ENCODE measurements around the gene PLCH2.
A peak's percentile ranks its signal among the peaks of the same experiment; 100 is the strongest.
"Not testable (repeated sequence)": the region's sequence is repeated elsewhere in the genome, so short reads cannot be mapped to it uniquely, and the experiment has no call there.

Gene PLCH2

DNA sequence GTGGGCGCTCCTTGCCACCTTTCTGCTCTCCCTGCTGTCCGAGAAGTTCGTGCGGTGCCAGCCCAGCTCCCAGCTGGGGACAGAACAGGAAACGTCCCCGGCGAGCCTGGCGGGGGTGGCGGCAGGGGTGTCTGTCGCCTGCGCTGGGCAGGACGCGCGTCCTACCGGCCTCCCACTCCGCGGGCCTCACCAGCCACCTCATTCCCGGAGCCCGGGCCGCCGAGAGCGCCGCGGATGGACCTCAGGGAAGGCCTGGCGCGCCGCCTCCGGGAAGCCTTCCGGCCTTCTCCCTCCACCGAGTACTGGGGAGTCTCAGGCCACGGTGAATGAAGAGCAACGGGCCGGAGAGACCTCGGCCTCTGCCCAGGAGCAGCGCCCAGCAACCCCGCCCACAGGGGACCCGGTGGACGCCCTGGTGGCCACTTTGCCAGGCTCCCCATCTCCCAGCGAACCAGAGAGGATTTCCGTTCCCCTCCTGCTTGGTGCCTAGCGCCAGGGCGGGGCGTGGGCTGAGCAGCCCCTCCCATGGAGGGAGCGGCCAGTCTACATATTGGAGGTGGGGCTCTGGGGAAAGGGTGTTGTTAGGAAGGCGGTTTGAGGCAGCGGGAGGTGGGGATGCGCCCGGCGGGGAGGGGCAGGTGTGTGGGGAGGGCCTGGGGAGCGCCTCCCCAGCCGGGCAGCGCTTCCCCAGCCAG lies 70.6 kb downstream of the PLCH2 start:
- peak; percentile 82 for DNase-seq (ENCODE audit: low read depth)

GRCh38 chr1:2547210-2548067 lies 71.3 kb downstream of the PLCH2 start:
- peak; percentile 29 for DNase-seq (ENCODE audit: low read depth)

DNA sequence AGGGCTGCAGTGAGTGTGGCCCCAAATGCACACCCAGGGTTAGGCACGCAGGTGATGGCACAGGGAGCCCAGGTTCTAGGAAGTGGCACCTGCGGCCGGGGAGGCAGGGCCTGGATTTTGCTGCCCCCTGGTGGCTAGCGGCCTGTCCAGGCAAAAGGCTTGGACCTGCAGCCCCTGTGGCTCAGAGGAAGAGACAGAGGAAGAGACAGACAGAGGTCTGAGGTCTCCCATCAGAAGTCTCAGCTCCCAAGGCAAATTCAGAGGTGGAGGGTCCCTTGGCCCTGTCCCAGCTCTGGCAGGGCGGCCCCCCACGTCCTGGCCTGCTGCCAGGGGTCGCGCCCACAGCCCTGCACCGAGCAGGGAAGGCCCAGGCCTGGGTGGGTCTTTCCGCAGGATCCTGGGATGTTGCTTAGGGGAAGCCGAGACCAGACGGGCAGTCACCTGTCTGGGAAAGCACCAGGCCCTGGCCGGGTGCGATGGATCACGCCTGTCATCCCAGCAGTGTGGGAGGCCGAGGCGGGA lies 72.0 kb downstream of the PLCH2 start:
- peak; percentile 62 for DNase-seq (ENCODE audit: low read depth)

- DNase-seq (ENCODE audit: low read depth): not testable (repeated sequence)
Observed at GRCh38 chr1:2549367-2550029, 73.4 kb downstream of the PLCH2 start.

DNA sequence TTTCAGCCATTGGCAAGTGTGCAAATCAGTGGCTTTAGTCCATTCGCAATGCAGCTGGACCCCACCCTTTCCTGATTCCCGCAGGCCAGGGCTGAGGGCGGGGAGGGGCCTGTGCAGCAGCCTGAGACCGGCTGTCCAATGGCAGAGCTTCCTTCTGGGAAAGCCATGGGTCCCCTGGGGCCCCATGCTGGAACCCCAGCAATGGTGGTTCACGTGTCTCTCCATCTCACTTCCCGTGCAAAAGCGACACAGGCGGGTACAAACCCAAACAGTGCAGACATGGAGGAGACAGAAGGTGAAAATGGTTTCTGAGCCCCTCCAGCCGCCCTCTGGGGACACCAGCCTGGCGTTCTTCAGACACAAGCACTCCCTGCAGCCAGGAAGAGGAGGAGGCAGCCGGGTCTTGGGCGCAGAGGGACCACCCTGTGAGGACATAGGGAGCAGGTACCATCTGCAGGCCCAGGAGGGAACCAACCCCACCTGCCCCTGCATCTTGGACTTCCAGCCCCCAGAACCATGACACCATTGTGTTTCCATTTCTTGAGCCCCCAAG lies 74.3 kb downstream of the PLCH2 start:
- DNase-seq (ENCODE audit: low read depth): not testable (repeated sequence)

DNA sequence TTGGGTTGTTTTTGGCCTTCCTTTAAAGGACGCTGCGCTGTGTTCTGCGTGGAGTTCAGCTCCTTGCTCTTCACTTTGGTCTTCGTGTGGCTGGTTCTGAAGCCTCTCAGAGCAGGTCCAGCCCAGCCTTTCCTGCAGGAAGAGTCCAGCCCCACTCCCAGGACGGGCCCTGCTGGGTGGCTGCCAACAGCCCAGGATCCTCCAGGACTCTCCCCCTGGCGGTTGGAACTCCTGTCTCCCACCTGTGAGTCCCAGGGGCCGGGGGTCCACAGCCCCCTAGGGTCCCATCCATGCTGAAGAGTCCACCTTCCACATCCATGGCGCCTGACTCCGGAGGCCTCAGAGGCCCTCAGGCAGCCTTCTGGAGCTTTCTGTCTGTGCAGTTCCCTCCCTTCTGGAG lies 75.5 kb downstream of the PLCH2 start:
- not testable (repeated sequence) for DNase-seq (ENCODE audit: low read depth)

GRCh38 chr1:2552189-2552588 lies 76.1 kb downstream of the PLCH2 start:
- no peak for DNase-seq (ENCODE audit: low read depth)

DNA sequence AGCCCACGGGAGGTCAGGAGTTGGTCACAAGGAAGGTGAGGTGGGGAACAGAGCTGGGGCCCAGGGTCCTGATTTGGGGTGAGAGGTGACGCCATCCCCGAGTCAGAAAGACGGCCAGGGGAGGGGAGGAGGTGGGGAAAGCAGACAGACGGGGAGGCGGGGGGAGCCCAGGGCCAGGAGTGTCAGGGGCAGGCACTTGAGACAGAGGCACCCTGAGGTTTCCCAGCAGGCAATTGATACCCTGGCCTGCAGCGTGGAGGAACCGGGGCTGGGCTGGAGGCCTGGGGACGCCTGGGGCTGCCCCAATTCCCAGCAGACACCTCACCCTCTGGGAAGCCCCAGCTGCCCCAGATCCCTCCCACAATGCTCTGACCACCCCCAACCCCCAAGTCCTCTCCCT lies 77.0 kb downstream of the PLCH2 start:
- DNase-seq (ENCODE audit: low read depth): not testable (repeated sequence)

- DNase-seq (ENCODE audit: low read depth): no peak
Observed at GRCh38 chr1:2553871-2554620, 78.0 kb downstream of the PLCH2 start.

DNA sequence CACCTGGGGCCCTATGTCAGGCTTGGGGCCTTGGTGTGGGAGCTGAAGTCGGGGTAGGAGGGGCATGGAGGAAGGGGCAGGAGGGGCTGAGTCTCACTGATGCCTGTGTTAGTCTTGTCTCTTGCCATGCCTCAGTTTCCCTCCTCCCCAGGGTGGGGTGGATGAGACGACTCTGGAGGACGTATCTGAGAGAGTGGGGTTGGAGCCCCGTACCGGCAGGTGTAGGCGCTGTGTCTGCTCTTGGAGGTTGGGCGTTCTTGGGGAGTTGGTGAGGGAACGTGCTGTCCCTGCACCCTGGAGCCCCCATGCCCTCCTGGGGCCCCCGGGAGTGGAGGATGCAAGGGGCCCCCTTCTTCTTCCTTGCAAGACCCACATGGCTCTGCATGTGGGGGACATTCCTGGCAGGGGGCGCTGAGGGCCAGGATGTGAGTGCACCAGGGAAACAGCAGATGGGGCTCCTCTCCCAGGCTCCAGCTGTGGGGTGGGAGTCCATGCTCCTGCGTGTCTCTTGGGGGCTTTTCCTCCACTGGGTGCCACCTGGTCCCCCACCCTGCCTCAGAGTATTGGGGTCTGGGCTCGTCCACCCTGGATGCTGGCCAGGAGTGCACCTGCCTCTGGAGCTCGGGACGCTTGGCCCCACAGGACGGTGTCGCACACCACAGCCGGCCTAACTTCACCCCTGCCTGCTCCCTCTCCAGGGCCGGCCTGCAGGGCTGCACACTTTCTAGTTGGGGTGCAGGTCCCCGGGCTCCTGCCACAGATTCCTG lies 78.7 kb downstream of the PLCH2 start:
- DNase-seq (ENCODE audit: low read depth): no peak
